ENCODE measurements around the gene CRY1.
"Not testable (repeated sequence)": the region's sequence is repeated elsewhere in the genome, so short reads cannot be mapped to it uniquely, and the experiment has no call there.

CRY1 gene

GRCh38 chr12:107011519-107011918 is 81.8 kb downstream of the CRY1 start:
- H3K4me3 ChIP-seq (ENCODE audit: low read depth, low read length): no peak overlapping the region
- TF ChIP-seq CTCF (IDR thresholded peaks at IDR 0.05; ENCODE audit: low read depth, low read length, missing control alignments): no peak
- no peak for DNase-seq (ENCODE audit: low read depth)

GRCh38 chr12:107007411-107007810 is 85.9 kb downstream of the CRY1 start:
- H3K4me3 ChIP-seq (ENCODE audit: low read depth, low read length): no peak overlapping the region
- no peak for TF ChIP-seq CTCF (IDR thresholded peaks at IDR 0.05; ENCODE audit: low read depth, low read length, missing control alignments)
- DNase-seq (ENCODE audit: low read depth): no peak

GRCh38 chr12:107002665-107003064 is 90.7 kb downstream of the CRY1 start:
- DNase-seq (ENCODE audit: low read depth); H3K4me3 ChIP-seq (ENCODE audit: low read depth, low read length): not testable (repeated sequence)

GRCh38 chr12:106999446-106999845 is 93.9 kb downstream of the CRY1 start:
- H3K4me3 ChIP-seq (ENCODE audit: low read depth, low read length): no peak overlapping the region
- TF ChIP-seq CTCF (IDR thresholded peaks at IDR 0.05; ENCODE audit: low read depth, low read length, missing control alignments): no peak
- no peak for DNase-seq (ENCODE audit: low read depth)

- TF ChIP-seq CTCF (IDR thresholded peaks at IDR 0.05; ENCODE audit: low read depth, low read length, missing control alignments): no peak
- DNase-seq (ENCODE audit: low read depth): no peak
- no peak overlapping the region for H3K4me3 ChIP-seq (ENCODE audit: low read depth, low read length)
Measured at GRCh38 chr12:106997916-106998315, 95.4 kb downstream of the CRY1 start.

GRCh38 chr12:106996102-106996501 is 97.2 kb downstream of the CRY1 start:
- H3K4me3 ChIP-seq (ENCODE audit: low read depth, low read length); DNase-seq (ENCODE audit: low read depth): not testable (repeated sequence)

GRCh38 chr12:106994579-106995220 is 98.6 kb downstream of the CRY1 start:
- DNase-seq (ENCODE audit: low read depth): no peak
- no peak for TF ChIP-seq CTCF (IDR thresholded peaks at IDR 0.05; ENCODE audit: low read depth, low read length, missing control alignments)
- H3K4me3 ChIP-seq (ENCODE audit: low read depth, low read length): no peak overlapping the region

GRCh38 chr12:106987846-106988245 is 105.5 kb downstream of the CRY1 start:
- no peak for TF ChIP-seq CTCF (IDR thresholded peaks at IDR 0.05; ENCODE audit: low read depth, low read length, missing control alignments)
- no peak for DNase-seq (ENCODE audit: low read depth)
- no peak overlapping the region for H3K4me3 ChIP-seq (ENCODE audit: low read depth, low read length)

Data from GM12864 (cell line).